Epithelial cell of esophagus (primary cell): ENCODE results near the gene BPIFB2.
"Not testable (repeated sequence)": the region's sequence is repeated elsewhere in the genome, so short reads cannot be mapped to it uniquely, and the experiment has no call there.

ENCODE experiments used
- DNase-seq: peaks from one replicate; pipeline ENCODE4 v3.0.0; 2010; ENCODE audit warnings: low read depth
- H3K4me3 ChIP-seq: 2 replicates; pipeline ENCODE4 v1.5.1; 2011; ENCODE audit warnings: mild to moderate bottlenecking, low read length, control low read depth
- TF ChIP-seq, protein P1 (sequence below): IDR thresholded peaks from 2 replicates; pipeline ENCODE4 v1.5.1; 2011; ENCODE audit warnings: low read depth, mild to moderate bottlenecking, low read length, control low read depth, inconsistent platforms; ENCODE audit not compliant: insufficient read depth; ENCODE audit errors: missing control alignments

BPIFB2 gene

DNA sequence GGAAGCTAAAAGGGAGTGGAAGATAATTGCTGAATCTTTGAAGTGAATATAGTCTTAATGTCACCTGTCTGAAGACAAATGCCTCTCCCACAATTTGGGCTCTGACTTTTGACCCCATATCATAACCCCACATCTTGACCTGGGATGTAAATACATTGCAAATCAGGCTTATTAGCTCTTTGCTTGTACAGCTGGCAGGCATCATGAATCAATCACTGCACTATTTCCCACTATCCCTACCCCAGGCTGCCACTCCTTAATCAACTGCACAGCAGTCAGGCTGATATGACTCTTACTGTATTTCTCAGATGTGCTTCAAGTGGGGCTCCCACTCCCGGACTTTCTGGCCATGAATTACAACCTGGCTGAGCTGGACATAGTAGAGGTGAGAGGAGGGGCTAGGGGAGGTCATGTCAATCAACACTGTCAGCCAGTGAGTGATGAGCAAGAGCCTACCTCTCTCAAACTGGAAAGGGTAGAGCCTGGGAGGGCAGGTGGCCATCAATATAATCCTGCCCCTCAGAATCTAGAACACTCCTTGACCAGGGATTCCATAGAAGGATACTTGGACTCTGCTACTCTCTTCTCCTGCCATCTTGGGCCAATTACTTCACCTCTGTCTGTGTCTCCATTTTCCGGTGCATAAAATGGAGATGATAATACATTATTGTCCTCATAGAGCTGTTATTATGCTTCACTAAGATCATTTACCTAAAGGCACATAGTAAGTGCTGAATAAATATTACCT is 35.7 kb downstream of the BPIFB2 start:
- TF ChIP-seq, protein P1, sequence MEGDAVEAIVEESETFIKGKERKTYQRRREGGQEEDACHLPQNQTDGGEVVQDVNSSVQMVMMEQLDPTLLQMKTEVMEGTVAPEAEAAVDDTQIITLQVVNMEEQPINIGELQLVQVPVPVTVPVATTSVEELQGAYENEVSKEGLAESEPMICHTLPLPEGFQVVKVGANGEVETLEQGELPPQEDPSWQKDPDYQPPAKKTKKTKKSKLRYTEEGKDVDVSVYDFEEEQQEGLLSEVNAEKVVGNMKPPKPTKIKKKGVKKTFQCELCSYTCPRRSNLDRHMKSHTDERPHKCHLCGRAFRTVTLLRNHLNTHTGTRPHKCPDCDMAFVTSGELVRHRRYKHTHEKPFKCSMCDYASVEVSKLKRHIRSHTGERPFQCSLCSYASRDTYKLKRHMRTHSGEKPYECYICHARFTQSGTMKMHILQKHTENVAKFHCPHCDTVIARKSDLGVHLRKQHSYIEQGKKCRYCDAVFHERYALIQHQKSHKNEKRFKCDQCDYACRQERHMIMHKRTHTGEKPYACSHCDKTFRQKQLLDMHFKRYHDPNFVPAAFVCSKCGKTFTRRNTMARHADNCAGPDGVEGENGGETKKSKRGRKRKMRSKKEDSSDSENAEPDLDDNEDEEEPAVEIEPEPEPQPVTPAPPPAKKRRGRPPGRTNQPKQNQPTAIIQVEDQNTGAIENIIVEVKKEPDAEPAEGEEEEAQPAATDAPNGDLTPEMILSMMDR, result no peak
- H3K4me3 ChIP-seq, result no peak overlapping the region
- no peak for DNase-seq

DNA sequence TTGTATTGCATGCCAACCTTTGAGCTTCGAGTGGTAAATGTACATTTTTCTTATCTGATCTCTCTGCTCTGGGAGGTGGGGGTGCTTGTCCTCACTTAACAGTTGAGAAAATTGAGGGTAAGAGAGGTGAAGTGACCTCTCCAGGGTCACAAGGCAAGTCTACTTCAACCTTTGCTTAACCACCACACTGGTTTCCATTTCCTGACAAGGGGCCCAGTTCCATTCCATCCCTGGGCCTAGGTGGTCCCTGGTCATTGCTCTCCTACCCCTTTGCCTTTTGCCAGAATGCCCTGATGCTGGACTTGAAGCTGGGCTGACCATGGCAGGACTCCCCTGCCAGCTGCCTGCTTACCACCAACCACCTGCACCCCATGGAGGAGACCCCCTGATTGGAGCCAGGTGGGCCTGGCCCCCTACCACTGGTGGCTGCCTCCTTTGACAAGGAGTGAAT is 36.3 kb downstream of the BPIFB2 start:
- no peak overlapping the region for H3K4me3 ChIP-seq
- no peak for DNase-seq
- TF ChIP-seq, protein P1, result no peak

DNA sequence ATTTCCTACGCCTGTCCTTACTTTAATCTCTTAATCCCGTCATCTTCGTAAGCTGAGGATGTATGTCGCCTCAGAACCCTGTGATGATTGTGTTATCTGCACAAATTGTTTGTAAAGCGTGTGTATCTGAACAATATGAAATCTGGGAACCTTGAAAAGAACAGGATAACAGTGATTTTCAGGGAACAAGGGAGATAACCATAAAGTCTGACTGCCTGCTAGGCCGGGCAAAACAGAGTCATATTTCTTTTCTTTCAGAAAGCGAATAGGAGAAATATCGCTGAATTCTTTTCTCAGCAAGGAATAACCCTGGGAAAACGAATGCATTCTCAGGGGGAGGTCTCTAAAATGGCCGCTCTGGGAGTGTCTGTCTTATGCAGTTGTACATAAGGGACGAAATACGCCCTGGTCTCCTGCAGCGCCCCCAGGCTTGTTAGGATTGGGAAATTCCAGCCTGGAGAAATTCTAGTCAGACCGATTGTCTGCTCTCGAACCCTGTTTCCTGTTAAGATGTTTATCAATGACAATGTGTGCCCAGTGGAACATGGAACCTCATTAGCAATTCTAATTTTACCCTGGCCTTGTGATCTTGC is 37.7 kb downstream of the BPIFB2 start:
- not testable (repeated sequence) for DNase-seq

DNA sequence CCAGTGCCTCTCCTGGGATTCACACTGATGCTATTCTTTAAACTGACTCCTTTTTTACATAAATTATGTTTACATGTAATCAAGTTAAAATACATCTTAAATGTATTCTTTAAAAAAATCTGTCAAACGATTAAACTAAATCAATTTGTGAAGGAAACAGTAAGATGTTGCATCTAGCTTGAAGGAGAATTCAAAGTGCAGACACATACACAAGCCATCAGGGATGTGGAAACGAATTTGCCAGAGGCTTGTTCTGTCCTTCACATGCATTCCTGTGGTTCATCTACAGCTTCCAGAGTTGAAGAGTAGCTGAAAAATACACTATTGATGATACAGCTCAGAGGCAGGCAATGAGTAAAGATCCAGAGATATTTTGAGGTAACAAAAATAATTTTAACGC is 38.9 kb downstream of the BPIFB2 start:
- H3K4me3 ChIP-seq, result no peak overlapping the region
- TF ChIP-seq, protein P1, result no peak
- no peak for DNase-seq

More for the DNA sequence above, 37.7 kb downstream of the BPIFB2 start:
- H3K4me3 ChIP-seq, result not testable (repeated sequence)

DNA sequence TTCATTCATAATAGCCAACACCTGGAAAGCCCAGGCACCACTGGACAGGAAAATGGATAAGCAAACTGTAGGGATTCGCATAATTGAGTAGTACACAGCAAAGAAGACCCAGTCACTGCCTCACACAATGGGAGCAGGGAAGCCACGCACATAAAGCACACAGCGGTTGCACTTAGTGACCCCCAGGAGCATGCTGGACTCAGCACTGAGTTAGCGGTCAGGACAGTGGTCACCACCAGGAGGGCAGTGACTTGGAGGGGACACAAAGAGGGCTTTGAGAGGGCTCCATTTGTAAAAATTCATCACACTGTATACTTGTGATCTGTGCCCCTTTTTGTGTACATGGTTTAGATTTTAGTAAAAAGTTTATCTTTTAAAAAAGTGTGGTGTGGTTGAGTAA is 43.8 kb downstream of the BPIFB2 start:
- no peak overlapping the region for H3K4me3 ChIP-seq
- DNase-seq, result no peak
- TF ChIP-seq, protein P1, result no peak

- TF ChIP-seq, protein P1, result no peak
- no peak within 1 kb of the TSS for H3K4me3 ChIP-seq
- DNase-seq, result no peak
Observed at GRCh38 chr20:33053291-33054106, 46.0 kb downstream of the BPIFB2 start, which contains the start of gene BPIFB3. TSS of gene BPIFB3 (plus strand) at chr20:33053903. CDS start at chr20:33055436, 1,533 bp downstream.

- TF ChIP-seq, protein P1, result no peak
- H3K4me3 ChIP-seq, result no peak overlapping the region
- no peak for DNase-seq
Observed at GRCh38 chr20:33054381-33054780, 46.9 kb downstream of the BPIFB2 start.
